Femur (tissue), 1 donor: Measurements from ENCODE around the gene AMN.

Experiments used
- DNase-seq: peaks from one replicate; pipeline ENCODE4 v3.0.0-alpha.2; 2017

Gene AMN

GRCh38 chr14:102969901-102970300 lies 47.4 kb downstream of the AMN start:
- no peak for DNase-seq

- no peak for DNase-seq
These were observed 48.0 kb downstream of the AMN start for GRCh38 chr14:102970496-102970895.

DNA sequence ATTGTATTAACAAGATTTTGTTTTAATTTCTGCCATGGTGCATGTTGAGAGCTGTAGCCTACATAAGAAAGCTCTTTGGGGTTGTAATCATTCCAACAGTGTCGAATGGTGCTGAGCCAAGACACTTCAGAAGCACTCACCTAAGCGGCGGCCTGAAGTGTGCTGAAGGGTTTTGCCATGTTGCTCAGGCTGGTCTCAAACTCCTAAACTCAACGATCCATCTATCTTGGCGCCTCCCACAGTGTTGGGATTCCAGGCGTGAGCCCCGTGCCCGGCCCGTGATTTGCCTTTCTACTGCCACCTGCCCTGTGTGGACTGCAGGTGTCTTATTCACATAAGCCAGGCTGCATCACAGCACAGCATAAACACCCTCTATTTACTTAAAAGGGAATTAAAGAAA lies 48.9 kb downstream of the AMN start:
- DNase-seq = no peak

- no peak for DNase-seq
These were observed 49.6 kb downstream of the AMN start for GRCh38 chr14:102971836-102972606.

GRCh38 chr14:102973706-102974285 lies 51.3 kb downstream of the AMN start:
- DNase-seq = no peak

DNA sequence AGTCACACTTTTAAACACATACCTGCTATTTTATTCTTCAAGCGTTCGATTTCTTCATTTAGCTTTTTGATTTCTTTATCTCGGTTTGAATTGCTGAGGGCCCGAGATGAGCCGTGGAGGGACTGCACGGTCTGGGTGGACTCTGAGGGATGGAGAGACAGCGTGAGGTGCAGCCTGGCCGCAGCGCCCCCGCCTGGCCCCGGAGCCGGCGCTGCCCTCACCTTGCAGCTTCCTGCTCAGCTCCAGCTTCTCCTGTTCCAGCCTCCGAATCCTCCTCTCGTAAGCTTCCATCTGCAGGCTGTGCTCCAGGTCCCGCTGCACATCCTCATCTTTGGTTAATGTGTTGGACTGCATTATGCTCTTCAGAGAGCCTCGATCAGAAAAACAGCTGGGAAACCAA lies 53.2 kb downstream of the AMN start:
- no peak for DNase-seq

DNA sequence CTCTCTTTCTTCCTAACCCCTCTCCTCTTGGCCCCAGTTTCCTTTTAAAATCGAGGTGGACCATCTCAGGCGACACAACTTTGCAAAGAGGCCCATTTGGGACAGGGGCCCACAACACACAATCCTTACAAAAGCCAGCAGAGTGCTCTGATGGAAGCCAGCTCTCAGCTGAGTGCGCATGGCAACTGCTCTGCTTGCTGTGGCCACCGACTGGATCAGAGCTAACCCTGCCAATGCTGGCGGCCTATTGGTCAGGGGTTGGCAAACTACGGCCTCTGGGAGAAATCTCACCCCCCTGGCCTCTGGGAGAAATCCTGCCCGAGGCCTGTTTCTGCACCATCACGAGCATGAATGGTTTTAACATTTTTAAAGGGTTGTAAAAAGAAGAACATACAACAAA lies 55.0 kb downstream of the AMN start:
- no peak for DNase-seq

GRCh38 chr14:102979406-102979805 lies 56.9 kb downstream of the AMN start:
- no peak for DNase-seq

DNA sequence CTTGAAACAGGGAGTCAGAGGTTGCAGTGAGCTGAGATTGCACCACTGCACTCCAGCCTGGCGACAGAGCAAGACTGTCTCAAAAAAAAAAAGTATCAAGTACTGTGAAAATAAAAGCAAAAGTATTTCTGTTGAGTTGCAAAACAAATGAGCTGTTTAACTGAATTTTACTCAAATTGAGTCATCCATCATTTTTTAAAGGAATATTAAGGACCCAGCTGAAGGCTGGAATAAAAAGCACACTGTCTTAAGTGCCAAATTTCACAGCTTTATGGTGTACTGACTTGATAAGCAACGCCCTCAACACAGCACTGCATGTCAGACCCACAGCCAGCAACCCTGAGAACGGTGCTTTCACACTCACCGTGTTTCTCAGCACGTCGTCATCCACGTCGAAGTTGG lies 57.9 kb downstream of the AMN start:
- DNase-seq = no peak
